NCI-H1436 treated with DMSO at 0.1 percent for 48 hours (cell line): Measurements from ENCODE around the gene PLSCR3.

Experiments used
- DNase-seq: peaks from one replicate; lab custom pipeline; 2025; lab: John Stamatoyannopoulos, UW

Gene PLSCR3

GRCh38 chr17:7426203-7426863 lies 32.0 kb upstream of the PLSCR3 start:
- DNase-seq, result no peak

DNA sequence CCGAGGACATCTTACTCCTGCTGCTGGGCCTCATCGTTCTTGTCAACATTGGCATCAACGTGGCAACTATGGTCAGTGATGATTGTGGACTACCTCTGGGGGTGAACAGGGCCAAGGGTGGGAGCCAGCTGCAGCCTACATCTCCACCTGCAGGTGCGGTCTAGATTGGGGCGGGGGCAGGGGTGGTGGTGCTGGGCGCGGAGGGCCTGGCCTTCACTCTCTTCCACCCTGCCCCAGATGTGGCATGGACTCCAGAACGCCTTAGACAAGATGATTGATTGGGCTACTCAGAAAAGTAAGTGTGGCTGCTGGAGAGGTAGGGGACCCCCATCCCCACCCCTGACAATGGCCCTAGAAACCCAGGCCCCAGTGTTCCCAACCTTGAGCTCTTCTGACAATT lies 31.4 kb upstream of the PLSCR3 start:
- DNase-seq, result no peak

DNA sequence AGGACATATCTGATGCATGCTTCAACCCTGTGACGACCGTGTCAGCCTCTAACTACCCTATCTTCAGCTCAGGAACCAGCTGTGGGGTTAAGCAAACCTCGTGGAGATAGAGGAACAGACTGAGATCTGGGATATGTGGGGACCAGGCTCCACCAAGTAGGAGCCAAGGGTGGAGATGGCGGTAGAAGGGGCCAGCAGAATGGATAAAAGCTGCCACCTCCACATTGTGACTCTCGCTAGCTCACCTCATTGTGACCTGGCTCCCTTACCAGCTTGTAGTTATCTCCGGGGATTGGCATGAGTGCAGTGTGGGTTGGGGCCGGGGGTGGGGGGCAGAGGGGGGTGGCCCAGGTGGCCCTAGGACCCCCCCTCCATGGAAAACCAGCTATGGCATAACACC lies 31.0 kb upstream of the PLSCR3 start, which contains the start of gene SPEM2:
Gene SPEM2, plus strand, starts transcription at position 301 of the 400 bp plus-strand sequence. Its CDS starts 73 bp downstream, at position 374.
- no peak for DNase-seq

GRCh38 chr17:7423679-7424078 lies 29.4 kb upstream of the PLSCR3 start:
- DNase-seq, result no peak

GRCh38 chr17:7421186-7421585 lies 26.9 kb upstream of the PLSCR3 start:
- DNase-seq, result no peak

GRCh38 chr17:7419819-7420610 lies 25.7 kb upstream of the PLSCR3 start, which contains the start of gene SPEM1:
SPEM1 (plus strand) TSS chr17:7420324; CDS start chr17:7420385, 61 bp downstream.
- DNase-seq, result no peak

GRCh38 chr17:7418472-7419152 lies 24.3 kb upstream of the PLSCR3 start:
- DNase-seq, result no peak

- DNase-seq, result no peak
Observed at GRCh38 chr17:7417056-7417655, 22.8 kb upstream of the PLSCR3 start.

- DNase-seq, result no peak
Observed at GRCh38 chr17:7416323-7416722, 22.0 kb upstream of the PLSCR3 start.

DNA sequence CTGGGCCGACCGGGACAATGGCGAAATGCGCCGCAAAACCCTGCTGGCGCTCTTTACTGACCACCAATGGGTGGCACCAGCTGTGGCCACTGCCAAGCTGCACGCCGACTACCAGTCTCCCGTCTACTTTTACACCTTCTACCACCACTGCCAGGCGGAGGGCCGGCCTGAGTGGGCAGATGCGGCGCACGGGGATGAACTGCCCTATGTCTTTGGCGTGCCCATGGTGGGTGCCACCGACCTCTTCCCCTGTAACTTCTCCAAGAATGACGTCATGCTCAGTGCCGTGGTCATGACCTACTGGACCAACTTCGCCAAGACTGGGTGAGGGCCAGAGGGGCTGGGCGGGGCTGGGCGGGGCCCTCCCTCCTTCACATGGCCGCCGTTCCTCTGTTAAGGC lies 21.5 kb upstream of the PLSCR3 start:
- no peak for DNase-seq

DNA sequence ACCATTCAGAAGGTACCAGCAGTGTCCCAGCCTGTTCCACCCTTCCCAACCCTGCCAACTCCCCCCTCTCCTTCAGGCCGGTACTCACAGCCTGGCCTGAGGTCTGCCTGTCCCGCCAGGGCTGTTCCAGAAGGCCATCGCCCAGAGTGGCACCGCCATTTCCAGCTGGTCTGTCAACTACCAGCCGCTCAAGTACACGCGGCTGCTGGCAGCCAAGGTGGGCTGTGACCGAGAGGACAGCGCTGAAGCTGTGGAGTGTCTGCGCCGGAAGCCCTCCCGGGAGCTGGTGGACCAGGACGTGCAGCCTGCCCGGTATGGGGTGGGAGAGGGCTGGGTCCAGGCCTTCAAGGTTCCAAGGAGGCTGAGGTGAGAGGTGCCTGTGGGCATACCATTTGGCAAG lies 20.5 kb upstream of the PLSCR3 start:
- no peak for DNase-seq

GRCh38 chr17:7413346-7413985 lies 19.1 kb upstream of the PLSCR3 start:
- no peak for DNase-seq

DNA sequence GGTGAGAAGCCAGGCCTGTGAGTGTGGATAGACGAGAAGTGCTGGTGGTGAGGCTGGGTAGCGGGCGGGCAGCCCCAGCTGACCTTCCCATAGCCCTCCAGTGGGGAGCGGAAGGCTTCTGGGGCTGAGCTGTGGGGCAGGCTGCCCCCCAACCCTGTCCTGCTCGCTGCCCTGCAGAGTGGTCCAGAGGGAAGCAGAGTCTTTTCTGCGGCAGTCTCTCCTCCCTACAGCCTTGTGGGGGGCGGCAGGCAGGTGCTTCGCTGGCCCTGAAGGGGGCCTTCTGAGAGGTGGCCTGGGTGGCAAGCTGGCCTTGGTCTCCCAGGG lies 17.1 kb upstream of the PLSCR3 start:
- DNase-seq, result no peak

DNA sequence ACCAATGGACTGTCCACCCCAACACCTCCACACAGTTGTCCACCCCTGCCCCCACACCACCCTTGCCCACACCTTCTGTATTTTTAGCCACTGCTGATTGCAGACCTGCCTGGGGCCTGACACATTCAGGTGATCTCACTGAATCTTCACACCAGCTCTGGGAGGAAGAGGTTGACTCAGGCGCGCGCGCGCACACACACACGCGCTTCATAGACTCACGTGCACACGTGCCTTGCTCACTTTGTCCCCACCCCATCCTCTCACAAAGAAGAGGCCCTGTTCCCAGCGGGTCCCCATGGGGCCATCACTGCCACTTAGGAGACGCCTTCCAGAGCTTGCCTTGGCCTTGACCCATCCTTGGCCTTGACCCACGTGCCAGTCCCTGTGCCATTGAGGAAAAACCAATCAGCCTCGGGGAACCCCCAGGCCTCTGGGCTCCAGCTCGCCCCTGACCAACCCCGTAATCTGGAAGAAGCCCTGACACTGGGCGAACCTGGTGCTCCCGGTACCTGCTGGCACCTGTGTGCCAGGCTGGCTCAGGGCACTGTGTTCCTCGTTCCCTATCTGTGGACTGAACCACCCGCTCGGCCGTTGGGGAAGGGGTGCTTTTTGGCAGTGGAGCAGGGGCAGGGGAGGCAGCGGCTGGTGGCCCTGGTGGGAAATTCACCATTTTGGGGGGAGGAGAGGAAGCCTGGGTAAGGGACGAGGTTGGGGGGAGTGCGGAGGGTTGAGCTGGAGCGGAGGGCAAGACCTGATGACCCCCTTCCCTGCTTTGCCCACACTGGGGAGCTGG lies 16.5 kb upstream of the PLSCR3 start:
- DNase-seq, result no peak

GRCh38 chr17:7409716-7410115 lies 15.4 kb upstream of the PLSCR3 start:
- no peak for DNase-seq

GRCh38 chr17:7408863-7409262 lies 14.5 kb upstream of the PLSCR3 start:
- no peak for DNase-seq

- no peak for DNase-seq
Observed at GRCh38 chr17:7408252-7408727, 14.0 kb upstream of the PLSCR3 start.

DNA sequence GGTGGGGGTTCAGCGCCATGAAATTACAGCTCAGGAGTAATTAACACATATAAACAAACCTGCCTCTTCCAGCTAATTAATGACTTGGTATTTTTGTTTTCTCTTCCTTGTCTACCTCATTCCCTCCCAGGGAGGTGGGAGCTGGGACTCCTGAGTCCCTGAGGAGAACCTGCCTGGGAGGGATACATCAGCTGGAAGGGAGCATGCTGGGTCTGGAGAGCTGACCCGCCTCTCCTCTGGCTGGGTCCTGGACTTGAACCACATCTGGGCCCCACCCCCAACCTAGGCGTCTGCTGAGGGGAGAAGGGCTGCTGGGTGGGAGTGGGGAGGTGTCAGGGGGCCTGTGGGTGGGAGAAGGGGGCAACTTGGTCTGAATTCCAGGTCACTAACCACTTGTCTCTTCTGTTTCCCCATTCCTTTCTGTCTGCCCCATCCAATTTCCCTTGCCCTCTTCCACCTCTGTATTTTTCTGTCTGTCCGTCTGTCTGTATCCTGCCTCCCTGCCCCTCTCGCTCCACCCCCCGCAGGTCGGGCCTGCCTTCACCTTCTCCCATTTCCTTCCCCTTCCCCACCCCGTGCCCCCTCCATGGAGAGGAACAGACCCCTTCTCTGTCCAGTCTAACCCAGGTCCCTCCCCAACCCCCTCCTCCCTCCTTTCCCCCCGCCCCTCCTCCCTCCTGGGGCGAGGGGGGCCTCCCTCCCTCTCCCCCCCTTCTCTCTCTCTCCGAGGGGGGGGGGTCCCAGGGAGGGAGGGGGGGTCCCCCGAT lies 13.3 kb upstream of the PLSCR3 start, which contains the start of gene NLGN2:
Gene NLGN2, plus strand, starts transcription at position 361 of the 767 bp plus-strand sequence. CDS start 411 bp downstream, outside the sequence.
- DNase-seq, result no peak

DNA sequence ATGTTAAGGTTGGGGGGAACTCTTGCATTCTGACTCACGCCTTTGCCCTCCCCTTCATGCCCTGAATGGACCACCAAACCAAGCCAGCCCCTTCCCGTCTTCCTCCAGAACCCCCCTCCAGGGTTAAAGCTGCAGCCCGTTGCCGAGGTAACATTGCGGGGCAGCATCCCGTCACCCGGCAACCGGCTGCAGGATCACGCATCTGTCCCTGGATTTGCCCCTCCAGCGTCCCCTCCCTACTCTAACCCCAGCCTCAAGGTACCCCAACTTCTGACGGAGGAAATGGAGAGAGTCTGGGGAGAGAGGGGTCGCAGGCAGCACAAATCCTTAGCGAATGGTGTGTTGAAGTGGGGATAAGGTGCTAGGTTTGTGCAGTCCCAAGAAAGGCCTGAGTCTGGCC lies 12.8 kb upstream of the PLSCR3 start:
- DNase-seq, result no peak

DNA sequence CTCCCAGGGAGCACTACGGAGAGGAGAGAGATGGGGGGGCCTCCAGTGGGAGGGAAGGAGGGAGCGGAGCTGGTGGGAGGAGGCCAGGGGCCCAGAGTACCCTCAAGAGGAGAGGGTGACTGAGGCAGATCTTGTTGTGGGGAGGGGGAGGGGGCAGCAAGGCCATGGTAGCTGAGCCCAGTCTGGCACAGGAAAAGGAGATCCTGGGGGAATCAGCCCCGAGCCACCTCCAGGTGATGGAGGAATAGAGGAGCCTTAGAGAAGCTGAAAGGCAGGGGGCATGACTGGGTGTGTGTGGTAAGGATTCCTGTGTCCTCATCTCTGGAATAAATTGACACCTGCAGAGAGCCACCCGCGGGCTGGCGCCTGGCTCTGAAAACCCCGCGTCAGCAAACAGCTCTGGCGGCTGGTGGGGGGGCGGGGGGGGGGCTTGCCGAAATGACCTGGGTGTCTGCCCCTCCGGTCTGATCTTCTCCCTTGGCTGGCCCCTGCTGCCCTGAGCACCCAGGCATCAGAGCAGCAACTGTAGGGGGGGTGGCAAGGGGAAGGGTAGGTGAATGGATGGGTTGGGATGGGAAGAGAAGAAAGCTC lies 12.0 kb upstream of the PLSCR3 start:
- no peak for DNase-seq
